ENCODE results near the gene SPECC1L. TPM values are rescaled to one million over a fixed set of nuclear protein-coding genes. Genes with fewer than 3 reads are reported as not detected.

SPECC1L gene
- total and polyA plus RNA-seq, 8 donors = 6.0 to 53.1 (median 21.8) TPM

DNA sequence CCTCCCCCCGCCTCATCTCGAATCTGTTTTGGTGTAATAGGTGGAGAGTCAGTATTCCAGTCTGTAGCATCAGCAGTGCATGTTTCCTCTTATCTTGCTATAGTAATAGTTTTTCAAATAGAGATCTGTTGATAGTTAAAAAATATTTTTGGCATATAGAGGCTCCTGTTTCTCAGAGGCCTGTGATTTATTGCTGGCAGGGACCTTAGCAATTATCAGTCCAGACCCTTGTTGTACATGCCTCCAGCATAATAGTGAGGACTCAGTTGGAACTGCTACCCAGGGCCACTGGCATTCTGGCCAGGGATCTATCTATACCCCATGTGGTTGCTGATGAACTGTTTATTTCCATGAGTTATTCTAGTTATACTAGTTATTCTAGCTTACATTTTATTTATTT, 52.6 kb downstream of the SPECC1L start:
- H3K4me3 ChIP-seq = no peak overlapping the region
- H3K36me3 ChIP-seq = peaks cover 11 to 81% (median 76%) of the 10 kb centered on the region in 4 donors
- H3K27ac ChIP-seq = no peak overlapping the region
- H3K9me3 ChIP-seq = no peaks in the 10 kb centered on the region
- no peaks in the 10 kb centered on the region for H3K27me3 ChIP-seq
- peaks cover 0 to 31% (median 13%) of the 10 kb centered on the region in 4 donors for H3K4me1 ChIP-seq
- 83 to 92% (median 85%) methylated on average over 2 of the region's 2 CpGs for WGBS, 5 donors
- TF ChIP-seq POLR2A (IDR thresholded peaks at IDR 0.05) (no peak), POLR2AphosphoS5 (IDR thresholded peaks at IDR 0.05) (no peak), EP300 (IDR thresholded peaks at IDR 0.05) (no peak)
- TF ChIP-seq, protein P1, sequence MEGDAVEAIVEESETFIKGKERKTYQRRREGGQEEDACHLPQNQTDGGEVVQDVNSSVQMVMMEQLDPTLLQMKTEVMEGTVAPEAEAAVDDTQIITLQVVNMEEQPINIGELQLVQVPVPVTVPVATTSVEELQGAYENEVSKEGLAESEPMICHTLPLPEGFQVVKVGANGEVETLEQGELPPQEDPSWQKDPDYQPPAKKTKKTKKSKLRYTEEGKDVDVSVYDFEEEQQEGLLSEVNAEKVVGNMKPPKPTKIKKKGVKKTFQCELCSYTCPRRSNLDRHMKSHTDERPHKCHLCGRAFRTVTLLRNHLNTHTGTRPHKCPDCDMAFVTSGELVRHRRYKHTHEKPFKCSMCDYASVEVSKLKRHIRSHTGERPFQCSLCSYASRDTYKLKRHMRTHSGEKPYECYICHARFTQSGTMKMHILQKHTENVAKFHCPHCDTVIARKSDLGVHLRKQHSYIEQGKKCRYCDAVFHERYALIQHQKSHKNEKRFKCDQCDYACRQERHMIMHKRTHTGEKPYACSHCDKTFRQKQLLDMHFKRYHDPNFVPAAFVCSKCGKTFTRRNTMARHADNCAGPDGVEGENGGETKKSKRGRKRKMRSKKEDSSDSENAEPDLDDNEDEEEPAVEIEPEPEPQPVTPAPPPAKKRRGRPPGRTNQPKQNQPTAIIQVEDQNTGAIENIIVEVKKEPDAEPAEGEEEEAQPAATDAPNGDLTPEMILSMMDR (IDR thresholded peaks at IDR 0.05) = no peak
- intact Hi-C loops (cut with DNase I; ENCODE audit: low total_unique reads) = loop anchor here (10.0 kb wide), 1 partner anchor 202 kb away; no protein-coding TSS in a partner anchor
- no peak for DNase-seq

DNA sequence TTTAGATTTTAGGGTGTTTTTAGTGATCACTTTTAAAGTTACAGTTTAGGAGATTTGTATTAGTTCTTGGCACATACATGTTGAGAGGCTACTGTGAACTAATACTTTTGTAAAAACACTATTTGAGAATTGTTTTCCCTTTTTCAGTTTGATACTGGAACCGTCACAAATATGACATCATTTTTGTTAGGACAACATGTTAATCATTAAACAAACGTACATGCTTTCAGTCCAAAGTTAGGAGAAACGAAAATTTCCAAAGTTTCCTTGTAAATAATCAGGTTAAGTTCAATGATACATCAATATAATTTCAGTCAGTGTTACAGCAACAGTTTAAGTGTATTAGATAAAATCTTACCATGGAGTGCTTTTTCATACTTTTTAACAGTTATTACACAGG, 53.1 kb downstream of the SPECC1L start:
- intact Hi-C loops (cut with DNase I; ENCODE audit: low total_unique reads) = loop anchor here (10.0 kb wide), 1 partner anchor 201 kb away; no protein-coding TSS in a partner anchor
- H3K27ac ChIP-seq = no peak overlapping the region

DNA sequence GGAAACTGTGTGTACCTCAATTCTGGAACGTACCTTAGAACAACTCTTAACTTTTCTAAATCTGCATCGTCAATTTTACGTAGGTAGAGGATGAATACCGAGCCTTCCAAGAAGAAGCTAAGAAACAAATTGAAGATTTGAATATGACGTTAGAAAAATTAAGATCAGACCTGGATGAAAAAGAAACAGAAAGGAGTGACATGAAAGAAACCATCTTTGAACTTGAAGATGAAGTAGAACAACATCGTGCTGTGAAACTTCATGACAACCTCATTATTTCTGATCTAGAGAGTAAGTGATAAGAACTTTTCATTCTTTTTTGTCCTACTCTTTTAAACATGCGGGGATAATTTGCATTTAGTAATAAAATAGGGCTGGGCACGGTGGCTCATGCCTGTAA, 53.5 kb downstream of the SPECC1L start:
- H3K36me3 ChIP-seq = peaks cover 9 to 78% (median 73%) of the 10 kb centered on the region in 4 donors
- TF ChIP-seq POLR2AphosphoS5 (IDR thresholded peaks at IDR 0.05) (no peak), POLR2A (IDR thresholded peaks at IDR 0.05) (no peak), EP300 (IDR thresholded peaks at IDR 0.05) (no peak)
- TF ChIP-seq, protein P1 (IDR thresholded peaks at IDR 0.05) = no peak
- no peaks in the 10 kb centered on the region for H3K9me3 ChIP-seq
- H3K27ac ChIP-seq = no peak overlapping the region
- no peak for DNase-seq
- WGBS, 5 donors = 86 to 90% (median 88%) methylated on average over 8 of the region's 8 CpGs
- intact Hi-C loops (cut with DNase I; ENCODE audit: low total_unique reads) = loop anchor here (10.0 kb wide), 1 partner anchor 201 kb away; no protein-coding TSS in a partner anchor
- no peaks in the 10 kb centered on the region for H3K27me3 ChIP-seq
- H3K4me1 ChIP-seq = peaks cover 0 to 31% (median 13%) of the 10 kb centered on the region in 4 donors
- no peak overlapping the region for H3K4me3 ChIP-seq

More for the DNA sequence above, 53.1 kb downstream of the SPECC1L start:
- Histone ChIP-seq H3K27me3 (no peaks in the 10 kb centered on the region), H3K36me3 (peaks cover 11 to 78% (median 73%) of the 10 kb centered on the region in 4 donors), H3K9me3 (no peaks in the 10 kb centered on the region), H3K4me1 (peaks cover 0 to 31% (median 13%) of the 10 kb centered on the region in 4 donors), H3K4me3 (no peak overlapping the region)
- WGBS, 5 donors = 19 to 47% (median 38%) methylated on average over 3 of the region's 3 CpGs
- no peak for DNase-seq
- TF ChIP-seq, protein P1 (IDR thresholded peaks at IDR 0.05) = no peak
- no peak for TF ChIP-seq EP300 (IDR thresholded peaks at IDR 0.05)
- no peak for TF ChIP-seq POLR2AphosphoS5 (IDR thresholded peaks at IDR 0.05)
- TF ChIP-seq POLR2A (IDR thresholded peaks at IDR 0.05) = no peak

DNA sequence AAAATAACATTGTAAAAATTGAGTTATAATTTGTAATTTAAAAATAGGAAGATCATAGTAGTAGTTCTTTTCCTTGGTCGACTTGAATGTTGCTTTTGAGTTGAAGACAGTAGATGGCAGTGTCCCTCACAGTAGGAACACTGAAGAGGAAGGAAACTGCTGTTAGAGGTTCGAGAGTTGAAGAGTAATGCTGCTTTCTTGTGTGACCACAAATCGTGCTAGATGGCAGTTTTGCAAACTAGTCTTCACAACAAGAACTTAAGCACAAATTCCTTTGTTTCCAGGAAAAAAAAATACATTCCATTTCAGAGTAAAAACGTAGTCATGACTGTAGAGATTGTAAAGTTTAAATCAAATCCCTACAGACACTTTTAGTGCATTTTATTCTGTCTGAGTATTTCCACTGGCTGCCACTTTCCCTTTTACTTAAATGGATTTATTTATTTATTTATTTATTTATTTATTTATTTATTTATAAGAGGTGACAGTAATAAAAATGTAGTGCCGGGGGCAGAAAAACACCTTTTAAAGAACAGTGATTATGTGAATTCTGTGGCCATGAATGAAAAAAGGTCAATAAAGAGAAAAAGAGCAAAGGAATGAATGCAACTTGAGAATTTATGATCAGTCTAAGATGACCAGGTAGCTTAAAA, 54.6 kb downstream of the SPECC1L start:
- Histone ChIP-seq H3K4me3 (no peak overlapping the region), H3K4me1 (peaks cover 0 to 31% (median 13%) of the 10 kb centered on the region in 4 donors), H3K27me3 (no peaks in the 10 kb centered on the region), H3K27ac (no peak overlapping the region), H3K9me3 (no peaks in the 10 kb centered on the region), H3K36me3 (peaks cover 11 to 79% (median 74%) of the 10 kb centered on the region in 4 donors)
- intact Hi-C loops (cut with DNase I; ENCODE audit: low total_unique reads) = loop anchor here (10.0 kb wide), 1 partner anchor 200 kb away; no protein-coding TSS in a partner anchor
- peak in 1 of 2 donors; percentile 85 for DNase-seq
- 26 to 33% (median 30%) methylated on average over 5 of the region's 5 CpGs for WGBS, 5 donors
- TF ChIP-seq POLR2AphosphoS5 (IDR thresholded peaks at IDR 0.05) = no peak
- TF ChIP-seq, protein P1 (IDR thresholded peaks at IDR 0.05) = peak in 5 of 7 experiments; percentile 27 to 43 (median 37)

Data from stomach (tissue), 9 donors.